Cardiac muscle cell (in vitro differentiated cells and primary cell): Measurements from ENCODE around the gene TKTL1. TPM values are rescaled to one million over a fixed set of nuclear protein-coding genes. Genes with fewer than 3 reads are reported as not detected.

Experiments used
- DNase-seq, 2 donors: peaks; one replicate each; pipeline versions ENCODE4 v3.0.0 to v3.0.0-alpha.2; 2010 to 2017; ENCODE audit warnings: low read depth in 1 of 2, low spot score in 1 of 2
- H3K27ac ChIP-seq: fragments of 200-600 bp; sonication (generic); 2 replicates; pipeline ENCODE4 v1.5.1; 2016
- H3K27me3 ChIP-seq: fragments of 200-600 bp; sonication (generic); 2 replicates; pipeline ENCODE4 v1.6.0; 2016; ENCODE audit warnings: control low read depth
- H3K36me3 ChIP-seq: fragments of 200-600 bp; sonication (generic); 2 replicates; pipeline ENCODE4 v1.5.1; 2016; ENCODE audit warnings: control low read depth
- H3K4me1 ChIP-seq: fragments of 200-600 bp; sonication (generic); 2 replicates; pipeline ENCODE4 v1.8.1; 2017; ENCODE audit warnings: low read depth, mild to moderate bottlenecking, mixed run types
- H3K4me3 ChIP-seq: fragments of 200-600 bp; sonication (generic); 2 replicates; pipeline ENCODE4 v1.5.1; 2016; ENCODE audit warnings: mild to moderate bottlenecking
- H3K9me3 ChIP-seq: fragments of 200-600 bp; sonication (generic); 2 replicates; pipeline ENCODE4 v1.5.1; 2017; ENCODE audit warnings: low read depth, mild to moderate bottlenecking, control low read depth
- polyA plus RNA-seq: library from polyadenylated mRNA; unstranded; fragments of >200 nt; fragmentation: Nextera tagmentation; extraction: Ambion mirVana; gene quantifications from 2 replicates; pipeline ENCODE4 v1.2.1, GENCODE V29; 2016
- total RNA-seq: library from RNA; depleted of rRNA; stranded (reverse); fragments of >200 nt; gene quantifications from 2 replicates; pipeline ENCODE4 v1.2.3, GENCODE V29; 2016
- TF ChIP-seq, protein P1 (sequence below): IDR thresholded peaks from 2 replicates; pipeline ENCODE4 v1.5.1; 2012; ENCODE audit warnings: low read depth, mild to moderate bottlenecking, low read length

The TKTL1 gene
- total and polyA plus RNA-seq, 2 experiments from 2014 or later = not detected

DNA sequence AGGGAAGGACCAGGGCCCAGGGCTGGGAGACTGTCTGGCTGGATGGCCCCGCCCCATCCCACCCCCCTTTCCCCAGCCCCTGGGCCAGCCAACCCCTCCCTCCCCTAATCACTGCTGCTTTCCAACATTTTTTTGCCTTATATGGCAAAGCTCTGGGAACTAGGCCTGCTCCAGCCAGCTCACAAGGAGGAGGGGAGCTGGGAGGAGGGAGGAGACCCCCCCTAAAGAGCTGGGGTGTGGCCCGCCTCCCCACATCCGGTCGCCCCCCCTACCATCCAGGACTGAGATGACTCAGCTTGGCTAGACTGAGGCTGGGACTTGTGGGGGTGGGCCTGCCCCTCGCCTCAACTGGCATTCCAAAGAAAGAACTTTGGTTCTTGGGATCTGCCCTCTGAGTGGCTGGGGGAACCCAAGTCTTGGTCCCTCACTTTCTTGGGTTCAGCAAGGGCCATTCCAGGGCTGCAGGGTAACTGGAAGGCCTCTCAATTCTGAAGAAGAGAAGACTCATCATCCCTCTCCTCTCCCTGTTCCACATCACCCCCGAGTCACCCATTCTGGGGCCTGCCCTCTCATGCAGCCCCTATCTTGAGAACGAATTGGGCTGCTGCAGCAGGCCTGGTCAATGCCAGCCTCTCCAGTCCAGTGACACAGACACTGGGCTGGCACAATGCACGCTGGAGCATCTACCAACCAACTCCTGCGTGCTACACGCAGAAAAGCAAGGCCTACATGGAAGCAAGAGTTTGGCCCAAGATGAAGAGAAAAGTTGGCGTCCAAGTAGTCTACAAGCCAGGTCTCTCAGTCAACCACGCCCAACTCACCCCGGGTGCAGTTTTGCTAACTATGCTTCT, 74.1 kb downstream of the TKTL1 start:
- H3K36me3 ChIP-seq = peaks cover 32% of the 10 kb centered on the region
- DNase-seq = peak; percentile 84 to 97
- H3K4me3 ChIP-seq = peak overlapping the region; percentile 99
- TF ChIP-seq, protein P1, sequence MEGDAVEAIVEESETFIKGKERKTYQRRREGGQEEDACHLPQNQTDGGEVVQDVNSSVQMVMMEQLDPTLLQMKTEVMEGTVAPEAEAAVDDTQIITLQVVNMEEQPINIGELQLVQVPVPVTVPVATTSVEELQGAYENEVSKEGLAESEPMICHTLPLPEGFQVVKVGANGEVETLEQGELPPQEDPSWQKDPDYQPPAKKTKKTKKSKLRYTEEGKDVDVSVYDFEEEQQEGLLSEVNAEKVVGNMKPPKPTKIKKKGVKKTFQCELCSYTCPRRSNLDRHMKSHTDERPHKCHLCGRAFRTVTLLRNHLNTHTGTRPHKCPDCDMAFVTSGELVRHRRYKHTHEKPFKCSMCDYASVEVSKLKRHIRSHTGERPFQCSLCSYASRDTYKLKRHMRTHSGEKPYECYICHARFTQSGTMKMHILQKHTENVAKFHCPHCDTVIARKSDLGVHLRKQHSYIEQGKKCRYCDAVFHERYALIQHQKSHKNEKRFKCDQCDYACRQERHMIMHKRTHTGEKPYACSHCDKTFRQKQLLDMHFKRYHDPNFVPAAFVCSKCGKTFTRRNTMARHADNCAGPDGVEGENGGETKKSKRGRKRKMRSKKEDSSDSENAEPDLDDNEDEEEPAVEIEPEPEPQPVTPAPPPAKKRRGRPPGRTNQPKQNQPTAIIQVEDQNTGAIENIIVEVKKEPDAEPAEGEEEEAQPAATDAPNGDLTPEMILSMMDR = no peak
- peaks cover 22% of the 10 kb centered on the region for H3K4me1 ChIP-seq
- H3K9me3 ChIP-seq = no peaks in the 10 kb centered on the region
- H3K27me3 ChIP-seq = no peaks in the 10 kb centered on the region
- peak overlapping the region; percentile 100 for H3K27ac ChIP-seq

DNA sequence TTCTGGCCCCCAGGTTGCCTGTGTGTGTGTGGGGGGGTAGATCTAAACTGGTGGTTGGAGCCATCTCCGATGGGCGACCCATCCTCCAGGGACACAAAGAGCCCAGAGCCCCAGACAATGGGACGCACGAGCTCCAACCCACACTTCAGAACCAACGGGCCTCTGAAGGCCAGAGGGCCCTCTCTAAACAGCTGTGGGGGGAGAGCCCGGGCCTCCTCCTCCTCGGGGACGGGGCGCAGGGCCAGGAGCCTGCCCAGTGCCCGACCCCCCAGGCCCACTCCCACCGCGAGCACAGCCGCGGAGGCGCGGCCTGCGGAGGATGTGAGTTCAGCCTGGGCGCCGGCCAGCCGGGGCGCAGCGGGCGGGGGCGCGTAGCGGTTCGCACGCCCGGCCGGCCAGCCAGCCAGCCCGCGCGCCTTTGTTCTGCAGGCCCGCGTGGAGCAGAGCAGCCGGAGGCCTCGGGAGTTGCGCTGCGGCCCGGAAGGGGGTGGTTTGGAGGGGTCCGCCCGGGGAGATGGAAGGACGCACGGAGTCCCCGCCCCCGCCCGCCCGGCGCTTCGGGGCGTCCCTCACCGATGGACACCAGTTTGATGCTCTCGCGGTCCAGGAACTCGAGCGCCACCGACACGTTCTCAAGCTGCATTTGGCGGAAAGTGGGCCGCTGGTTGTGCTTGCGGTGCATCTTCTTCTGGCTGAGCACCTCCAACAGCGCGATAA, 74.9 kb downstream of the TKTL1 start:
- peak in 1 of 2 donors; percentile 50 for DNase-seq
- Histone ChIP-seq H3K27ac (peak overlapping the region; percentile 100), H3K9me3 (no peaks in the 10 kb centered on the region), H3K36me3 (peaks cover 24% of the 10 kb centered on the region), H3K4me1 (peaks cover 22% of the 10 kb centered on the region), H3K4me3 (peak overlapping the region; percentile 99), H3K27me3 (no peaks in the 10 kb centered on the region)
- TF ChIP-seq, protein P1 = no peak

- peak overlapping the region; percentile 99 for H3K4me3 ChIP-seq
- no peaks in the 10 kb centered on the region for H3K9me3 ChIP-seq
- DNase-seq = peak; percentile 93 to 95
- H3K36me3 ChIP-seq = peaks cover 17% of the 10 kb centered on the region
- H3K27me3 ChIP-seq = no peaks in the 10 kb centered on the region
- TF ChIP-seq, protein P1 = no peak
- peak overlapping the region; percentile 100 for H3K27ac ChIP-seq
- peaks cover 20% of the 10 kb centered on the region for H3K4me1 ChIP-seq
Measured at GRCh38 chrX:154371017-154371788, 75.6 kb downstream of the TKTL1 start.

DNA sequence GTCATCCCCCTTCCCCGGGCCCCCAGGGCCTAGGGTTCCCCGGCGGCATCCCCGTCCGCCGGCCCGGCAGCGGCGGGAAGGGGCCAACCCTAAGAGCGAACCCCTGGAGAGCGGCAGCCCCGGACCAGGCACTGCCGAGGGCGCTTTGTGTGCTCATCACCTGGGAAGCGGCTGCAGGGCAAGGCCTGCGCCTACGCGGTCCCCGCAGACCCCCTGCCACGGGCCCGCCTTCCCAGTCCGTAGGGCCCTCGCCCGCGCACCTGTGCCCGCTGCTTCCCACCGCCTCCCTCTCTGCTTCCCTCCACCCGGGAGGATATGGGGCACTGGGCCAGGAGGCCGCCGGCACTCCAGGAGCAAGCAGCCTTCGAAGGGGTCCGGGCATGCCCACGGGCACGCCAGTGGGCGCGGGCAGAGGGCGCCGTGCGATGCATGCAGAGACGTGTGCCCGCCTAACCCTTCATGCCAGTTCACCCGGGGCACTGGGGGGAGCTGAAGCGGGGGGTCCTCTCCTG, 76.2 kb downstream of the TKTL1 start:
- DNase-seq = no peak
- Histone ChIP-seq H3K36me3 (peaks cover 11% of the 10 kb centered on the region), H3K4me1 (peaks cover 20% of the 10 kb centered on the region), H3K4me3 (peak overlapping the region; percentile 99), H3K9me3 (no peaks in the 10 kb centered on the region), H3K27ac (peak overlapping the region; percentile 93), H3K27me3 (no peaks in the 10 kb centered on the region)
- TF ChIP-seq, protein P1 = no peak

DNA sequence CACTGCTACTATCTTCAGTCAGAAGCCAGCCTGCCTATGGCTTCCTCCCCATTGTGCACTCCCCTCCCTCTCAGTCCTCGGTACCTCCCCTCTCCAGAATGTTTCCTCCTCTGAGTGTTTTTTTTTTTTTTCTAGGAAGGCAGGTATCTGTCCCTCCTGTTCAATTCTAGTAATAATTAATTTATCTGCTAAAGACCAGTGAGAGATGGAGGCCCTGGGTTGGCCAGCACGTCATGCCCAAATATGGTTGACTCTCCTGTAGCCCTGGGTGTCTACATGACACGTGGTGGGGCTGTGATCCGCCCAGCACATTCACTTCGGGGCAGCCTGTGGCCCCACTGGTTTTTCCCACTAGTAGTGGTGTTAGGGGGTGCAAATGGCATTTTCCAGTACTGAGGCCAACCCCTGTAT, 77.0 kb downstream of the TKTL1 start:
- H3K36me3 ChIP-seq = peaks cover 5% of the 10 kb centered on the region
- peak in 1 of 2 donors; percentile 49 for DNase-seq
- no peaks in the 10 kb centered on the region for H3K9me3 ChIP-seq
- no peak overlapping the region for H3K4me3 ChIP-seq
- peaks cover 20% of the 10 kb centered on the region for H3K4me1 ChIP-seq
- TF ChIP-seq, protein P1 = no peak
- no peaks in the 10 kb centered on the region for H3K27me3 ChIP-seq
- H3K27ac ChIP-seq = peak overlapping the region; percentile 93
